GM23248 (cell line): ENCODE measurements around the gene R3HCC1L.

Experiments
- EZH2 ChIP-seq: fragments of 200-600 bp; sonication (generic); IDR thresholded peaks from 2 replicates; pipeline ENCODE4 v1.6.1; 2018; ENCODE audit warnings: antibody characterized with exemption, mild to moderate bottlenecking; ENCODE audit not compliant: insufficient read depth, poor library complexity, severe bottlenecking
- EZH2phosphoT487 ChIP-seq: fragments of 200-600 bp; sonication (generic); IDR thresholded peaks from 2 replicates; pipeline ENCODE4 v1.6.1; 2018; ENCODE audit warnings: antibody characterized with exemption, moderate library complexity, mild to moderate bottlenecking, low read depth; ENCODE audit not compliant: insufficient read depth

GRCh38 chr10:98248018-98248417, 113.6 kb downstream of the R3HCC1L start:
- TF ChIP-seq EZH2: no peak
- TF ChIP-seq EZH2phosphoT487: no peak
